ENCODE measurements around the gene DRC7.
A peak's percentile ranks its signal among the peaks of the same experiment; 100 is the strongest.

The DRC7 gene

GRCh38 chr16:57679016-57679415 is 15.6 kb upstream of the DRC7 start:
- no peak for DNase-seq

GRCh38 chr16:57679767-57680482 is 14.7 kb upstream of the DRC7 start:
- no peak for DNase-seq

GRCh38 chr16:57680842-57681375 is 13.7 kb upstream of the DRC7 start:
- DNase-seq, result peak; percentile 38

GRCh38 chr16:57681950-57682728 is 12.5 kb upstream of the DRC7 start:
- no peak for DNase-seq

GRCh38 chr16:57682809-57683635 is 11.6 kb upstream of the DRC7 start:
- DNase-seq, result no peak

GRCh38 chr16:57683636-57684545 is 10.7 kb upstream of the DRC7 start:
- no peak for DNase-seq

GRCh38 chr16:57684626-57685358 is 9.8 kb upstream of the DRC7 start:
- DNase-seq, result no peak

- DNase-seq, result no peak
Observed at GRCh38 chr16:57685633-57686032, 9.0 kb upstream of the DRC7 start.

- no peak for DNase-seq
Observed at GRCh38 chr16:57686577-57686976, 8.0 kb upstream of the DRC7 start.

GRCh38 chr16:57687363-57687929 is 7.2 kb upstream of the DRC7 start:
- no peak for DNase-seq

GRCh38 chr16:57688487-57688986 is 6.1 kb upstream of the DRC7 start:
- no peak for DNase-seq

- DNase-seq, result no peak
Observed at GRCh38 chr16:57688987-57689761, 5.4 kb upstream of the DRC7 start.

GRCh38 chr16:57689762-57690558 is 4.6 kb upstream of the DRC7 start:
- DNase-seq, result peak; percentile 95

GRCh38 chr16:57690782-57691471 is 3.7 kb upstream of the DRC7 start:
- peak; percentile 20 for DNase-seq

GRCh38 chr16:57692636-57693035 is 2.0 kb upstream of the DRC7 start:
- no peak for DNase-seq

- no peak for DNase-seq
Observed at GRCh38 chr16:57693550-57693949, 1.1 kb upstream of the DRC7 start.

GRCh38 chr16:57694231-57694724 is 328 bp upstream of the DRC7 start:
- no peak for DNase-seq

GRCh38 chr16:57695680-57696069 is 1.1 kb downstream of the DRC7 start:
- DNase-seq, result no peak

Data from MV-4-11 (cell line).